Hepatocyte (in vitro differentiated cells): ENCODE results near the gene EMC1. TPM values are rescaled to one million over a fixed set of nuclear protein-coding genes. Genes with fewer than 3 reads are reported as not detected.
"Not testable (repeated sequence)": the region's sequence is repeated elsewhere in the genome, so short reads cannot be mapped to it uniquely, and the experiment has no call there.

Source experiments
- DNase-seq: peaks from one replicate; pipeline ENCODE4 v3.0.0-alpha.2; 2016; ENCODE audit warnings: low spot score
- H2AFZ ChIP-seq: fragments of 200-600 bp; sonication (generic); 2 replicates; pipeline ENCODE4 v1.6.0; 2016; ENCODE audit warnings: antibody characterized with exemption, mild to moderate bottlenecking
- H3K27ac ChIP-seq: fragments of 200-600 bp; sonication (generic); 2 replicates; pipeline ENCODE4 v1.5.1; 2016; ENCODE audit warnings: mild to moderate bottlenecking
- H3K27me3 ChIP-seq: fragments of 200-600 bp; sonication (generic); 2 replicates; pipeline ENCODE4 v1.6.1; 2016
- H3K36me3 ChIP-seq: fragments of 200-600 bp; sonication (generic); replicated peaks from 2 replicates; pipeline ENCODE4 v1.5.1; 2016; ENCODE audit warnings: low read depth; ENCODE audit not compliant: insufficient read depth
- H3K4me1 ChIP-seq: fragments of 200-600 bp; sonication (generic); 2 replicates; pipeline ENCODE4 v1.5.1; 2016; ENCODE audit warnings: mild to moderate bottlenecking, moderate library complexity; ENCODE audit not compliant: insufficient read depth
- H3K4me2 ChIP-seq: fragments of 200-600 bp; sonication (generic); 2 replicates; pipeline ENCODE4 v1.6.0; 2016
- H3K4me3 ChIP-seq: fragments of 200-600 bp; sonication (generic); 2 replicates; pipeline ENCODE4 v1.5.1; 2016; ENCODE audit warnings: mild to moderate bottlenecking
- H3K79me2 ChIP-seq: fragments of 200-600 bp; sonication (generic); 2 replicates; pipeline ENCODE4 v1.6.0; 2017; ENCODE audit warnings: mild to moderate bottlenecking
- H3K9me2 ChIP-seq: fragments of 200-600 bp; sonication (generic); replicated peaks from 2 replicates; pipeline ENCODE4 v1.6.0; 2017; ENCODE audit warnings: mild to moderate bottlenecking; ENCODE audit not compliant: insufficient read depth
- H3K9me3 ChIP-seq: fragments of 200-600 bp; sonication (generic); 2 replicates; pipeline ENCODE4 v1.5.1; 2016; ENCODE audit warnings: low read depth, mild to moderate bottlenecking
- H4K20me1 ChIP-seq: fragments of 200-600 bp; sonication (generic); 2 replicates; pipeline ENCODE4 v1.6.0; 2016; ENCODE audit warnings: mild to moderate bottlenecking; ENCODE audit not compliant: insufficient read depth, poor library complexity, severe bottlenecking
- CTCF ChIP-seq: fragments of 200-600 bp; sonication (generic); IDR thresholded peaks from 2 replicates; pipeline ENCODE4 v1.5.1; 2016; ENCODE audit warnings: antibody characterized with exemption, mild to moderate bottlenecking; ENCODE audit not compliant: poor library complexity
- EZH2 ChIP-seq: fragments of 200-600 bp; sonication (generic); IDR thresholded peaks from 2 replicates; pipeline ENCODE4 v1.6.1; 2016; ENCODE audit warnings: antibody characterized with exemption, mild to moderate bottlenecking, borderline replicate concordance
- EZH2phosphoT487 ChIP-seq: fragments of 200-600 bp; sonication (generic); IDR thresholded peaks from one replicate; pipeline ENCODE4 v1.6.1; 2018; ENCODE audit warnings: antibody characterized with exemption, mild to moderate bottlenecking, low read depth, moderate library complexity; ENCODE audit not compliant: unreplicated experiment, severe bottlenecking
- WGBS: methylation state at CpG from one replicate; pipeline ENCODE4 v1.1.6; 2016; ENCODE audit warnings: low lambda C conversion rate; ENCODE audit errors: missing lambda C conversion rate; 5-methylcytosine and 5-hydroxymethylcytosine counted together
- polyA plus RNA-seq: library from polyadenylated mRNA; unstranded; fragments of >200 nt; fragmentation: Nextera tagmentation; extraction: Ambion mirVana; gene quantifications from 2 replicates; pipeline ENCODE4 v1.2.1, GENCODE V29; 2016
- total RNA-seq: library from RNA; depleted of rRNA; stranded (reverse); fragments of >200 nt; gene quantifications from 2 replicates; pipeline ENCODE4 v1.2.3, GENCODE V29; 2014

EMC1 gene
- 33.0 and 35.8 TPM in 2 replicates for total RNA-seq
- 28.6 and 33.2 TPM in 2 replicates for polyA plus RNA-seq

- peak within 1 kb of the TSS; percentile 83 for H3K4me3 ChIP-seq
- H2AFZ ChIP-seq, result peak within 1 kb of the TSS; percentile 93
- TF ChIP-seq CTCF (no peak), EZH2 (no peak), EZH2phosphoT487 (no peak)
- WGBS, result 1% methylated on average over 72 of the region's 81 CpGs
- peaks cover 80% of the 10 kb centered on the region for H3K79me2 ChIP-seq
- peak; percentile 91 for DNase-seq
- H4K20me1 ChIP-seq, result no peaks in the 10 kb centered on the region
- H3K27ac ChIP-seq, result peak within 1 kb of the TSS; percentile 98
- peaks cover 19% of the 10 kb centered on the region for H3K4me1 ChIP-seq
- H3K27me3 ChIP-seq, result no peaks in the 10 kb centered on the region
- no peaks in the 10 kb centered on the region for H3K9me3 ChIP-seq
- no peaks in the 10 kb centered on the region for H3K9me2 ChIP-seq
- no peaks in the 10 kb centered on the region for H3K36me3 ChIP-seq
- peak within 1 kb of the TSS; percentile 93 for H3K4me2 ChIP-seq
These were observed at the start of gene EMC1, which contains the start of gene MRTO4 for GRCh38 chr1:19251305-19252196. Gene EMC1 (minus strand): TSS chr1:19251524. CDS start chr1:19251509, 15 bp downstream. Gene MRTO4 (plus strand): TSS chr1:19251805. CDS start chr1:19251836, 31 bp downstream.

GRCh38 chr1:19300211-19300610, 48.9 kb upstream of the EMC1 start:
- no peak for DNase-seq
- H3K27me3 ChIP-seq, result no peaks in the 10 kb centered on the region
- H2AFZ ChIP-seq, result no peak overlapping the region
- TF ChIP-seq EZH2phosphoT487 (no peak), CTCF (no peak), EZH2 (no peak)
- no peaks in the 10 kb centered on the region for H3K79me2 ChIP-seq
- no peak overlapping the region for H3K4me3 ChIP-seq
- 98% methylated on average over 2 of the region's 2 CpGs for WGBS
- H4K20me1 ChIP-seq, result no peaks in the 10 kb centered on the region
- H3K36me3 ChIP-seq, result no peaks in the 10 kb centered on the region
- H3K27ac ChIP-seq, result no peak overlapping the region
- H3K9me2 ChIP-seq, result no peaks in the 10 kb centered on the region
- no peak overlapping the region for H3K4me2 ChIP-seq
- no peaks in the 10 kb centered on the region for H3K4me1 ChIP-seq
- H3K9me3 ChIP-seq, result peaks cover under 1% of the 10 kb centered on the region

GRCh38 chr1:19294638-19295037, 43.3 kb upstream of the EMC1 start:
- WGBS, result 94% methylated on average over 2 of the region's 2 CpGs
- no peaks in the 10 kb centered on the region for H3K79me2 ChIP-seq
- no peaks in the 10 kb centered on the region for H3K4me1 ChIP-seq
- no peaks in the 10 kb centered on the region for H3K27me3 ChIP-seq
- DNase-seq, result no peak
- no peaks in the 10 kb centered on the region for H3K9me2 ChIP-seq
- no peak overlapping the region for H2AFZ ChIP-seq
- H3K9me3 ChIP-seq, result peaks cover 10% of the 10 kb centered on the region
- TF ChIP-seq EZH2phosphoT487 (no peak), EZH2 (no peak)
- no peaks in the 10 kb centered on the region for H3K36me3 ChIP-seq
- H4K20me1 ChIP-seq, result no peaks in the 10 kb centered on the region
- no peak overlapping the region for H3K27ac ChIP-seq
- no peak overlapping the region for H3K4me3 ChIP-seq
- no peak overlapping the region for H3K4me2 ChIP-seq

- no peak overlapping the region for H2AFZ ChIP-seq
- H3K27ac ChIP-seq, result no peak overlapping the region
- H3K79me2 ChIP-seq, result no peaks in the 10 kb centered on the region
- no peaks in the 10 kb centered on the region for H3K4me1 ChIP-seq
- peaks cover 3% of the 10 kb centered on the region for H3K9me3 ChIP-seq
- no peak for DNase-seq
- no peak for TF ChIP-seq EZH2
- no peak for TF ChIP-seq EZH2phosphoT487
- TF ChIP-seq CTCF, result no peak
- no peak overlapping the region for H3K4me3 ChIP-seq
- H4K20me1 ChIP-seq, result no peaks in the 10 kb centered on the region
- H3K36me3 ChIP-seq, result no peaks in the 10 kb centered on the region
- H3K9me2 ChIP-seq, result no peaks in the 10 kb centered on the region
- 63% methylated on average over 2 of the region's 2 CpGs for WGBS
- H3K27me3 ChIP-seq, result no peaks in the 10 kb centered on the region
- H3K4me2 ChIP-seq, result peak overlapping the region; percentile 78
These were observed 37.9 kb upstream of the EMC1 start for GRCh38 chr1:19289244-19289643.

- not testable (repeated sequence) for H3K9me3 ChIP-seq, H4K20me1 ChIP-seq, H3K4me3 ChIP-seq, H3K27me3 ChIP-seq, H3K9me2 ChIP-seq, H2AFZ ChIP-seq, H3K4me1 ChIP-seq, H3K79me2 ChIP-seq, H3K27ac ChIP-seq, H3K36me3 ChIP-seq
- peak within 1 kb of the TSS; percentile 78 for H3K4me2 ChIP-seq
- peak; percentile 82 for DNase-seq
- WGBS, result 22% methylated on average over 48 of the region's 82 CpGs
These were observed 37.3 kb upstream of the EMC1 start, which contains the start of gene AKR7A3 for GRCh38 chr1:19288324-19289241. Gene AKR7A3 (minus strand): TSS chr1:19288770. CDS start chr1:19288709, 61 bp downstream.
